GM10248 (cell line): Measurements from ENCODE around the gene SNRPD2.

Experiments
- CTCF ChIA-PET: fragments of 300-600 bp; sonication (Branson Sonifier 250); formaldehyde crosslinking; extraction: SDS; loops from one replicate; lab custom pipeline; 2021; ENCODE audit warnings: antibody characterized with exemption; lab: Yijun Ruan, JAX
- POLR2A ChIA-PET: fragments of 350-650 bp; sonication (Branson Sonifier 250); formaldehyde crosslinking; extraction: SDS; loops from one replicate; lab custom pipeline; 2020; ENCODE audit warnings: antibody characterized with exemption; lab: Yijun Ruan, JAX
- DNase-seq: peaks from one replicate; pipeline ENCODE4 v3.0.0; 2012; ENCODE audit errors: extremely low spot score
- TF ChIP-seq, protein P1 (sequence below): IDR thresholded peaks from 2 replicates; pipeline ENCODE4 v1.5.1; 2012; ENCODE audit warnings: mild to moderate bottlenecking, low read depth; ENCODE audit errors: extremely low read depth, missing control alignments, control extremely low read depth

The SNRPD2 gene

DNA sequence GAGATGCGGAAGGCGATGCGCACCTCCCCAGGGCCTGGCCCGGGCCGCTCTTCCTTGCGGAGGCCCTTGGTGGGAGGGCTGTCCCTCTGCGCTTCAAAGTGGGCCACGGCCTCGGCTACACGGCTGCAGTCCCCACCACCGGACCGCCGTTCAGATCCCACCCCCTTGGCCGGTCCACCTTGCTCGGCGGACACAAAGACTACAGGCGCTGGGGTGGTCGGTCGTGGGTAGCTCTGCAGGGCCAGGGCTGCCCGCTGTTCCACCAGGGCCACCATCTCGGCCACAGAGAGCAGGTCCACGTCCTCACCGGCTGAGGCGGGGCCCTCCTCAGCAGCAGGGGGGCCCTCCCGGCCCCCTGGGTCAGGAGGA, 20.9 kb upstream of the SNRPD2 start:
- no peak for DNase-seq
- POLR2A ChIA-PET: interaction anchor here (0.5 kb wide), 1 partner anchor 1514 kb away, joined by 4 read pairs; no protein-coding TSS in a partner anchor
- TF ChIP-seq, protein P1, sequence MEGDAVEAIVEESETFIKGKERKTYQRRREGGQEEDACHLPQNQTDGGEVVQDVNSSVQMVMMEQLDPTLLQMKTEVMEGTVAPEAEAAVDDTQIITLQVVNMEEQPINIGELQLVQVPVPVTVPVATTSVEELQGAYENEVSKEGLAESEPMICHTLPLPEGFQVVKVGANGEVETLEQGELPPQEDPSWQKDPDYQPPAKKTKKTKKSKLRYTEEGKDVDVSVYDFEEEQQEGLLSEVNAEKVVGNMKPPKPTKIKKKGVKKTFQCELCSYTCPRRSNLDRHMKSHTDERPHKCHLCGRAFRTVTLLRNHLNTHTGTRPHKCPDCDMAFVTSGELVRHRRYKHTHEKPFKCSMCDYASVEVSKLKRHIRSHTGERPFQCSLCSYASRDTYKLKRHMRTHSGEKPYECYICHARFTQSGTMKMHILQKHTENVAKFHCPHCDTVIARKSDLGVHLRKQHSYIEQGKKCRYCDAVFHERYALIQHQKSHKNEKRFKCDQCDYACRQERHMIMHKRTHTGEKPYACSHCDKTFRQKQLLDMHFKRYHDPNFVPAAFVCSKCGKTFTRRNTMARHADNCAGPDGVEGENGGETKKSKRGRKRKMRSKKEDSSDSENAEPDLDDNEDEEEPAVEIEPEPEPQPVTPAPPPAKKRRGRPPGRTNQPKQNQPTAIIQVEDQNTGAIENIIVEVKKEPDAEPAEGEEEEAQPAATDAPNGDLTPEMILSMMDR: no peak
- CTCF ChIA-PET: interaction anchor here (1.9 kb wide), 1 partner anchor 20 kb away, joined by 9 read pairs; the partner anchor contains the start of genes QPCTL and SNRPD2

GRCh38 chr19:45711851-45712698, 20.3 kb upstream of the SNRPD2 start:
- CTCF ChIA-PET: interaction anchor here (1.9 to 10.9 kb wide), 2 partner anchors 19 to 20 kb away, joined by 9 to 96 read pairs; partner anchors contain the start of genes QPCTL and SNRPD2
- POLR2A ChIA-PET: no interaction called here
- TF ChIP-seq, protein P1: no peak
- DNase-seq: no peak

- ChIA-PET CTCF (interaction anchor here (0.7 to 10.9 kb wide), 5 partner anchors 14 to 225 kb away, joined by 3 to 96 read pairs (median 3); partner anchors contain the start of genes FBXO46, QPCTL, SIX5 and SNRPD2), POLR2A (interaction anchor here (0.6 to 1.9 kb wide), 4 partner anchors 12 to 69 kb away, joined by 3 to 5 read pairs (median 4); partner anchors contain the start of gene QPCTL)
- no peak for DNase-seq
- TF ChIP-seq, protein P1: no peak
Measured at GRCh38 chr19:45710356-45711130, 18.8 kb upstream of the SNRPD2 start.

DNA sequence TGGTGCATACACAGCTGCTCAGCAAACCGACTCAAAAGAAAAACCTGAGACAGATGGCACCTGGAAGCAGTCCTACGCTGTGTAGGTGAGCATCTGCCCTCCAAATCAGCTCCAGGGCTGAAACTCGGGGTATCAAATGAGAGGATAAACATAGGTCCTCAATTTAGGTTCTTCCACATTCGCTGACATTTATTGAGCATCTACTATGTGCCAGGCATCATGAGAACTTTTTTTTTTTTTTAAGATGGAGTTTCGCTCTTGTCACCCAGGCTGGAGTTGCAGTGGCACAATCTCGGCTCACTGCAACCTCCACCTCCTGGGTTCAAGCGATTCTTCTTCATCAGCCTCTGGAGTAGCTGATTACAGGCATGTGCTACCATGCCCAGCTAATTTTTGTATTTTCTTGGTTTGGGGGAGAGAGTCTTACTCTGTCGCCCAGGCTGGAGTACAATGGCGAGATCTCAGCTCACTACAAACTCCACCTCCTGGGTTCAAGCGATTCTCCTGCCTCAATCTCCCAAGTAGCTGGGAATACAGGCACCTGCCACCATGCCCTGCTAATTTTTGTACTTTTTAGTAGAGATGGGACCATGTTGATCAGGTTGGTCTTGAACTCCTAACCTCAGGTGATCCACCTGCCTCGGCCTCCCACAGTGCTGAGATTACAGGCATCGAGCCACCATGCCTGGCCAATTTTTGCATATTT, 14.1 kb upstream of the SNRPD2 start:
- ChIA-PET POLR2A (interaction anchor here (0.7 to 3.0 kb wide), 2 partner anchors 10 to 14 kb away, joined by 4 to 9 read pairs; partner anchors contain the start of genes QPCTL and SNRPD2), CTCF (interaction anchor here (1.3 to 10.9 kb wide), 4 partner anchors 10 to 64 kb away, joined by 3 to 96 read pairs (median 13); partner anchors contain the start of genes QPCTL, SIX5 and SNRPD2)
- no peak for DNase-seq
- TF ChIP-seq, protein P1: no peak

DNA sequence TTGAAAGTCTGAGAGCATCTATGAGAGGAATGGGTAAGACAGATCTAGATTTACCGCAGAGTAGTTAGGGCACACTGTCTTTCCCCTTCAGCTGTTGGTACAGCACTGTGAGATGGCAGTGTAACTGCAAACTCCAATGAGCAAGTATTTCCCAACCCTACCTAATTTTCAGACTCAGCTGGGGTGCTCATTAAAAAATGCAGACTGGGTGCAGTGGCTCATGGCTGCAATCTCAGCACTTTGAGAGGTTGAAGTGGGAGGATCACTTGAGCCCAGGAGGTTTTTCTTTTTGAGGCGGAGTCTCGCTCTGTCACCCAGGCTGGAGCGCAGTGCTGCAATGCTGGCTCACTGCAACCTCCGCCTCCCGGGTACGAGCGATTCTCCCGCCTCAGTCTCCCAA, 13.4 kb upstream of the SNRPD2 start:
- TF ChIP-seq, protein P1: no peak
- CTCF ChIA-PET: interaction anchor here (1.3 to 10.9 kb wide), 4 partner anchors 11 to 64 kb away, joined by 3 to 96 read pairs (median 13); partner anchors contain the start of genes QPCTL, SIX5 and SNRPD2
- POLR2A ChIA-PET: interaction anchor here (3.0 kb wide), 1 partner anchor 13 kb away, joined by 9 read pairs; the partner anchor contains the start of genes QPCTL and SNRPD2
- DNase-seq: no peak

- ChIA-PET POLR2A (interaction anchor here (0.7 kb wide), 1 partner anchor 8 kb away, joined by 8 read pairs; no protein-coding TSS in a partner anchor), CTCF (interaction anchor here (10.9 kb wide), 1 partner anchor 9 kb away, joined by 96 read pairs; the partner anchor contains the start of genes QPCTL and SNRPD2)
- no peak for DNase-seq
- TF ChIP-seq, protein P1: no peak
Measured at GRCh38 chr19:45701676-45702075, 9.9 kb upstream of the SNRPD2 start.
